Central memory CD8-positive, alpha-beta T cell (primary cell): ENCODE measurements around the gene TEDDM1.

Experiments
- ATAC-seq: fragments of 150-1000 bp; cut with Tn5 transposase; replicated peaks from 2 replicates; pipeline ENCODE4 v1.10.0; 2022; ENCODE audit warnings: mild to moderate bottlenecking, moderate FRiP score, moderate number of reproducible peaks; ENCODE audit not compliant: poor library complexity, severe bottlenecking; ENCODE audit errors: extremely low read depth
- DNase-seq, 2 donors: peaks; one replicate each; pipeline ENCODE4 v3.0.0; 2021; ENCODE audit warnings: low spot score in 2 of 2
- H3K27ac Mint-ChIP-seq: one replicate; pipeline ENCODE4 v1.8.0; 2022; ENCODE audit warnings: low read depth, mild to moderate bottlenecking, moderate library complexity, mixed read lengths
- H3K27me3 Mint-ChIP-seq: one replicate; pipeline ENCODE4 v1.8.0; 2022; ENCODE audit warnings: mixed read lengths
- H3K36me3 Mint-ChIP-seq: one replicate; pipeline ENCODE4 v1.8.0; 2022; ENCODE audit warnings: mild to moderate bottlenecking, moderate library complexity, mixed read lengths; ENCODE audit not compliant: insufficient read depth
- H3K4me1 Mint-ChIP-seq: one replicate; pipeline ENCODE4 v1.8.0; 2022; ENCODE audit warnings: mixed read lengths
- H3K4me3 Mint-ChIP-seq: one replicate; pipeline ENCODE4 v1.8.0; 2022; ENCODE audit warnings: mild to moderate bottlenecking, moderate library complexity, mixed read lengths
- H3K9me3 Mint-ChIP-seq: one replicate; pipeline ENCODE4 v1.8.0; 2022; ENCODE audit warnings: mixed read lengths

The TEDDM1 gene

GRCh38 chr1:182395906-182396305 lies 4.6 kb downstream of the TEDDM1 start:
- ATAC-seq, result no peak
- H3K36me3 Mint-ChIP-seq, result peaks cover 6% of the 10 kb centered on the region
- no peak overlapping the region for H3K4me3 Mint-ChIP-seq

GRCh38 chr1:182394055-182394775 lies 6.3 kb downstream of the TEDDM1 start:
- Mint-ChIP-seq H3K4me1 (peaks cover 27% of the 10 kb centered on the region), H3K27me3 (no peaks in the 10 kb centered on the region), H3K36me3 (peaks cover 11% of the 10 kb centered on the region), H3K4me3 (no peak overlapping the region), H3K27ac (no peak overlapping the region), H3K9me3 (no peaks in the 10 kb centered on the region)
- ATAC-seq (no peak), DNase-seq (no peak)

More at GRCh38 chr1:182395906-182396305, 4.6 kb downstream of the TEDDM1 start:
- Mint-ChIP-seq H3K27me3 (no peaks in the 10 kb centered on the region), H3K4me1 (peaks cover 12% of the 10 kb centered on the region), H3K27ac (no peak overlapping the region), H3K9me3 (no peaks in the 10 kb centered on the region)
- no peak for DNase-seq

DNA sequence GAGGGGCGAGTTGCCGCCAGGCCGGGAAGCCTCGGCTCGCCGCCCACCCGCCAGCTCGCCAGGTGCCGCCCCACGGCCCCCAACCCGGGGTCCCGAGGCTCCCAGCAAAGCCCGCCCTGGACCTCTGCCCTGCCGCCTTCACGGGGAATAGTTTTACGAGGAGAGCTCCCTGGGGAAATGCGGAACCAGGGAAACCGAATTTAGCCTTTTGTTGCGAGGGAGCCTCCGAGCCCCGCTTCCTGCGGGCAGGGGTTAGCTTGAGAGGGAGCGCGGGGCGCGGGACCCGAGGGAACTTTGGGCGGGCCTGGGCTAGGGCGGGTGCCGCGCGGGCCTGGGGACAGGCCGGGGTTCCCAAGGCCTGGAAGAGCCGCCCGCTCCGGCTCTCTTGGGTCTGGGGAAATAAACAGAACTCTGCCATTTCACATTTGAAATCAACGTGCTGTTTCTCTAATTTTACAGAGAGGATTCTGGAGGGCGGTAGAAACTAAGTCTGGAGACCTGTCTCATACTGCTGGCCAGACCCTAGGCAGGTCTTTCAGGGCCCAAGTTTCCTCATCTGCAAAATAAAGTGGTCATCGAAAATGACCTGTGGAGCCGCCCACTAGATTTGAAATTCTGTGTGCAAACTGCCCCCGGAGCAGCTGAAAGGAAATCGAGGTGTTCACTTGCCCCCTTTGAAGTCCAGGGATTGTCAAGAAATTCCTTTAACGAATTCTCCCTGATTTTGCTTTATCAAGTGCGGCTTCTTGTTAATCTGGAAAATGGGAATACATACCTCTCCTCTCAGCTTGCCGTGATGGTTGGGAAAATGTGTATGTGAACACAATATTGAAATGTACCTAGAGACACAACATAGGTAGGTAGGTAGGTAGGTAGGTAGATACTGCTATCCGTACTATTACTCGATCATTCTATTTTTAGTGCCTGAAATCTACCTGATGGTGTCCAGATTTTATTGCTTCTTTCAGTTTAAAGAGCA lies 8.1 kb downstream of the TEDDM1 start:
- ATAC-seq (no peak), DNase-seq (no peak)
- Mint-ChIP-seq H3K9me3 (no peaks in the 10 kb centered on the region), H3K4me3 (peak overlapping the region; percentile 96), H3K36me3 (peaks cover 22% of the 10 kb centered on the region), H3K27me3 (no peaks in the 10 kb centered on the region), H3K4me1 (peaks cover 41% of the 10 kb centered on the region), H3K27ac (no peak overlapping the region)

GRCh38 chr1:182391362-182392049 lies 9.0 kb downstream of the TEDDM1 start, which contains the start of gene GLUL:
Gene GLUL (minus strand): TSS chr1:182391790. CDS start chr1:182388737, 3,053 bp downstream.
- Mint-ChIP-seq H3K4me3 (peak within 1 kb of the TSS; percentile 96), H3K27ac (peak within 1 kb of the TSS; percentile 98), H3K27me3 (no peaks in the 10 kb centered on the region), H3K4me1 (peaks cover 36% of the 10 kb centered on the region), H3K36me3 (peaks cover 27% of the 10 kb centered on the region), H3K9me3 (no peaks in the 10 kb centered on the region)
- DNase-seq (peak; percentile 37 to 47), ATAC-seq (peak; percentile 69)

DNA sequence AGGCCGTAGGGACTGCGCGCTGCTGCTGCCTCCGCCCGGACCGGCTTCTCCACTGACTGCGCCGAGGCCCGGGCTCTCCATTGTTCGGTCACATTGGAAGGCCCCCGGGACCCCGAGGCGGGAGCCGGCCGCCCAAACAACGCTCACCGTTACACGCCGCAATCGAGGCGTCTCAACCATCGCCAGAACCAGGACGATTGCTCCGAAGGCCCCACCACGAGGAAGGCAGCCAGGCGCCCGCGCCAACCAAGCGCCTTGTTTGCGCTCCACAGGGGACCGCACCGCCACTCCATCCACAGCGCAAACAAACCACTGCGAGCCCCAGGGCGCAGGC lies 9.5 kb downstream of the TEDDM1 start:
- H3K4me3 Mint-ChIP-seq, result peak overlapping the region; percentile 96
- peak overlapping the region; percentile 98 for H3K27ac Mint-ChIP-seq
- H3K27me3 Mint-ChIP-seq, result no peaks in the 10 kb centered on the region
- H3K36me3 Mint-ChIP-seq, result peaks cover 31% of the 10 kb centered on the region
- H3K4me1 Mint-ChIP-seq, result peaks cover 35% of the 10 kb centered on the region
- no peak for DNase-seq
- ATAC-seq, result peak; percentile 41
- H3K9me3 Mint-ChIP-seq, result no peaks in the 10 kb centered on the region

DNA sequence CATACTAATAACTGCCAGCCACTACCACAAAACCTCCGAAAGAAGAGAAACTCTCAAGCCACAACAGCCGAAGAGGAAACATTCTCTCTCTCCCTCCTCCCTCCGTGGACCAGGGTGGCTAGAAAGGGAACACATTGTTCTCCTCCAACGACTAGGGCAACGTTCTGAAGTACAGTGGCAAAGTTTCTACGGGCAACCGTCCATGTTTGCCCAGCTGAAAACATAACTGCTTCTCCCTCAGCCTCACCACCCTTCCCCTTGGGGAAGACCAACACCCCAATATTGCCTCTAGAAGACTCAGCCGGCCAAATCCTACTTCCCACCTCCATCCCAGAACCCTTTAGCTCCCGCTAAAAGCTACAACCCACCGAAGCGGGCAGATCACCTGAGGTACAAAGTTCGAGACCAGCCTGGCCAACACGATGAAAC lies 10.8 kb downstream of the TEDDM1 start:
- ATAC-seq (no peak), DNase-seq (no peak)
- H3K27ac Mint-ChIP-seq, result peak overlapping the region; percentile 98
- H3K4me1 Mint-ChIP-seq, result peaks cover 35% of the 10 kb centered on the region
- no peaks in the 10 kb centered on the region for H3K9me3 Mint-ChIP-seq
- H3K27me3 Mint-ChIP-seq, result no peaks in the 10 kb centered on the region
- H3K4me3 Mint-ChIP-seq, result peak overlapping the region; percentile 96
- peaks cover 35% of the 10 kb centered on the region for H3K36me3 Mint-ChIP-seq

DNA sequence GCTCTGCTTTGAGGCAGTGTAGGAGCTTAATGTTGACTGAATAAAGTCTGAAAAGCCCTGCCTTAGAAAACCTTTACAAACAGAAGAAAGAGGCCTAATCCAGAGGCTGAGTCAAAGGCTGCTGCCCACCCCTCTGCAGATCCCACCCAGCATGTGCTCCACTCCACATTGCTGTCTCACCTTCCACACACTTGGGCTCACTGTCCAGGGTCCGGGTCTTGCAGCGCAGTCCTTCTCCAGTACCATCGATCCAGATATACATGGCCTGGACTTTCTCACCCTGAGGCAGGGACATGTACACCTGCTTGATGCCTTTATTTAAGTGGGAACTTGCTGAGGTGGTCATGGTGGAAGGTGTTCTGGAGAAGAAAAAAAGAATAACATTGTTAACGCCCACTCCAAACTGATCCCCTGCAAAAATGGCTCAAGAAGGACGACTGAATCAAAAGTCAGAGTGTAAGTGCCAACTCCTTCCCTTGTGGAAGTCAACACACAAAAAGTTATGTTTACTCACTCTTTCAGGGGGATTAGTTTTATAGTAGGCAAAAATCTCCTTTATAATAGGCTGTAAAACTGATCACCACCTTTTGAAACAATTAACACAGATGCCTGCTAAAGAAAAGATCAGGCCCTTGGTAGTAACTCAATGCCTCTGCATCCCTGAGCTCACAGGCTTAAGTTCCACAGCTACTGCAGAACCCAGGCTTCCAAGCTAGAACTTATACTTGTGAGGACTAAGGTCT lies 11.9 kb downstream of the TEDDM1 start:
- ATAC-seq, result no peak
- H3K27me3 Mint-ChIP-seq, result no peaks in the 10 kb centered on the region
- H3K4me3 Mint-ChIP-seq, result peak overlapping the region; percentile 96

GRCh38 chr1:182387566-182387965 lies 12.9 kb downstream of the TEDDM1 start:
- H3K27ac Mint-ChIP-seq, result no peak overlapping the region
- no peaks in the 10 kb centered on the region for H3K9me3 Mint-ChIP-seq
- H3K36me3 Mint-ChIP-seq, result peaks cover 40% of the 10 kb centered on the region
- DNase-seq (no peak), ATAC-seq (no peak)
- H3K4me3 Mint-ChIP-seq, result no peak overlapping the region
- peaks cover 35% of the 10 kb centered on the region for H3K4me1 Mint-ChIP-seq
- no peaks in the 10 kb centered on the region for H3K27me3 Mint-ChIP-seq

More for the DNA sequence above, 11.9 kb downstream of the TEDDM1 start:
- no peaks in the 10 kb centered on the region for H3K9me3 Mint-ChIP-seq
- peak overlapping the region; percentile 25 for H3K27ac Mint-ChIP-seq
- no peak for DNase-seq
- H3K4me1 Mint-ChIP-seq, result peaks cover 35% of the 10 kb centered on the region
- peaks cover 38% of the 10 kb centered on the region for H3K36me3 Mint-ChIP-seq

DNA sequence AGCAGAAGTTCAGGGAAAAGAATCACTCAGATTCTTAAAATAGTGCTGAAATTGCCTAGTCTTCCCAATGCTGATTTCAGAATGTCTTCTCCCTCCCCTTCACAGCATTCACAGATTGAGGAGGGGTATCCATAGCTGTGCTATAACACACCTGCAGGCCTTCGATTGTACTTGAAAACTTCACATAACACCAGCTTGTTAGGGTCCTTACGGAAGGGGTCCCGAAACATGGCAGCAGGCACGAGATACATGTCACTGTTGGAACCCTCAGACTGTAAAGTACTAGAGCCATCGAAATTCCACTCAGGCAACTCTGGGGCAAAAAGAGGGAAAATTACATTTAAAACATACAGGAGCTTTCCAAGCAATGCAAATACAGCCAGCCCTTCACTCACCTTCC lies 13.5 kb downstream of the TEDDM1 start:
- no peak for DNase-seq
- peaks cover 45% of the 10 kb centered on the region for H3K36me3 Mint-ChIP-seq
- no peak for ATAC-seq
- peaks cover 35% of the 10 kb centered on the region for H3K4me1 Mint-ChIP-seq
- H3K4me3 Mint-ChIP-seq, result no peak overlapping the region
- no peaks in the 10 kb centered on the region for H3K9me3 Mint-ChIP-seq
- H3K27ac Mint-ChIP-seq, result no peak overlapping the region
- no peaks in the 10 kb centered on the region for H3K27me3 Mint-ChIP-seq

GRCh38 chr1:182385885-182386853 lies 14.3 kb downstream of the TEDDM1 start:
- H3K27ac Mint-ChIP-seq, result no peak overlapping the region
- H3K4me3 Mint-ChIP-seq, result no peak overlapping the region
- no peak for DNase-seq
- H3K27me3 Mint-ChIP-seq, result no peaks in the 10 kb centered on the region
- H3K9me3 Mint-ChIP-seq, result no peaks in the 10 kb centered on the region
- peaks cover 43% of the 10 kb centered on the region for H3K36me3 Mint-ChIP-seq
- no peak for ATAC-seq
- H3K4me1 Mint-ChIP-seq, result peaks cover 32% of the 10 kb centered on the region

- H3K4me1 Mint-ChIP-seq, result peaks cover 18% of the 10 kb centered on the region
Observed at GRCh38 chr1:182384387-182384960, 16.0 kb downstream of the TEDDM1 start.

More at GRCh38 chr1:182384387-182384960, 16.0 kb downstream of the TEDDM1 start:
- H3K36me3 Mint-ChIP-seq, result peaks cover 35% of the 10 kb centered on the region
- no peak for ATAC-seq
- no peak overlapping the region for H3K27ac Mint-ChIP-seq
- H3K27me3 Mint-ChIP-seq, result no peaks in the 10 kb centered on the region
- H3K9me3 Mint-ChIP-seq, result no peaks in the 10 kb centered on the region
- no peak for DNase-seq
- no peak overlapping the region for H3K4me3 Mint-ChIP-seq
